GM23338 (cell line): ENCODE measurements around the gene LIPA. TPM values are rescaled to one million over a fixed set of nuclear protein-coding genes. Genes with fewer than 3 reads are reported as not detected.

Source experiments
- ATAC-seq: fragments of 200-7000 bp; cut with Tn5 transposase; 3 replicates; pipeline ENCODE4 v1.9.1; 2020
- DNase-seq: peaks from one replicate; pipeline ENCODE4 v3.0.0-alpha.2; 2015; ENCODE audit warnings: low spot score
- H2AFZ ChIP-seq: fragments of 200-600 bp; sonication (generic); 2 replicates; pipeline ENCODE4 v1.8.0; 2016; ENCODE audit warnings: antibody characterized with exemption, mild to moderate bottlenecking, moderate library complexity
- H3F3A ChIP-seq: fragments of 200-600 bp; sonication (generic); replicated peaks from 2 replicates; pipeline ENCODE4 v1.8.0; 2017; ENCODE audit warnings: antibody characterized with exemption, mixed run types, low read depth
- H3K27ac ChIP-seq: fragments of 200-600 bp; sonication (generic); 2 replicates; pipeline ENCODE4 v1.6.1; 2016; ENCODE audit warnings: low read depth
- H3K27me3 ChIP-seq: fragments of 200-600 bp; sonication (generic); 2 replicates; pipeline ENCODE4 v1.8.0; 2016; ENCODE audit warnings: mild to moderate bottlenecking, mixed run types, moderate library complexity; ENCODE audit not compliant: insufficient read depth
- H3K36me3 ChIP-seq: fragments of 200-600 bp; sonication (generic); 2 replicates; pipeline ENCODE4 v1.8.0; 2016; ENCODE audit warnings: mild to moderate bottlenecking; ENCODE audit not compliant: insufficient read depth
- H3K4me1 ChIP-seq: fragments of 200-600 bp; sonication (generic); 2 replicates; pipeline ENCODE4 v1.8.0; 2016; ENCODE audit warnings: mild to moderate bottlenecking, moderate library complexity; ENCODE audit not compliant: insufficient read depth
- H3K4me2 ChIP-seq: fragments of 200-600 bp; sonication (generic); 2 replicates; pipeline ENCODE4 v1.7.1; 2017; ENCODE audit warnings: mixed run types
- H3K4me3 ChIP-seq: fragments of 200-600 bp; sonication (generic); 2 replicates; pipeline ENCODE4 v1.6.1; 2016; ENCODE audit warnings: mixed run types
- H3K79me2 ChIP-seq: fragments of 200-600 bp; sonication (generic); replicated peaks from 2 replicates; pipeline ENCODE4 v1.8.0; 2017; ENCODE audit warnings: mild to moderate bottlenecking; ENCODE audit not compliant: insufficient read depth
- H3K9me2 ChIP-seq: fragments of 200-600 bp; sonication (generic); 2 replicates; pipeline ENCODE4 v1.8.0; 2017; ENCODE audit not compliant: insufficient read depth
- H4K20me1 ChIP-seq: fragments of 200-600 bp; sonication (generic); replicated peaks from 2 replicates; pipeline ENCODE4 v1.8.0; 2017; ENCODE audit warnings: mild to moderate bottlenecking; ENCODE audit not compliant: insufficient read depth
- H3K27ac Mint-ChIP-seq: 2 replicates; pipeline ENCODE4 v1.8.0; 2020; ENCODE audit warnings: inconsistent platforms, mild to moderate bottlenecking, moderate library complexity, mixed read lengths
- H3K27me3 Mint-ChIP-seq: 3 replicates; pipeline ENCODE4 v1.8.0; 2022; ENCODE audit warnings: low read depth, mild to moderate bottlenecking, moderate library complexity, mixed read lengths, inconsistent platforms; ENCODE audit not compliant: insufficient read depth, poor library complexity
- H3K36me3 Mint-ChIP-seq: 3 replicates; pipeline ENCODE4 v1.8.0; 2021; ENCODE audit warnings: low read depth, mild to moderate bottlenecking, inconsistent platforms, moderate library complexity, mixed read lengths
- H3K4me1 Mint-ChIP-seq: 3 replicates; pipeline ENCODE4 v1.8.0; 2020; ENCODE audit warnings: mild to moderate bottlenecking, inconsistent platforms, mixed read lengths
- H3K4me3 Mint-ChIP-seq: 3 replicates; pipeline ENCODE4 v1.8.0; 2021; ENCODE audit warnings: moderate library complexity, mild to moderate bottlenecking, inconsistent platforms, mixed read lengths
- H3K9me3 Mint-ChIP-seq: 3 replicates; pipeline ENCODE4 v1.8.0; 2020; ENCODE audit warnings: moderate library complexity, mild to moderate bottlenecking, inconsistent platforms, mixed read lengths
- CREB1 ChIP-seq: fragments of 250-450 bp; sonication (Bioruptor Pico); IDR thresholded peaks from 2 replicates; pipeline ENCODE4 v1.5.0; 2020; ENCODE audit warnings: low read depth, mild to moderate bottlenecking, moderate library complexity
- ETS1 ChIP-seq: IDR thresholded peaks from 2 replicates; pipeline ENCODE4 v1.6.1; 2016; ENCODE audit warnings: antibody characterized with exemption
- EZH2 ChIP-seq: fragments of 200-600 bp; sonication (generic); IDR thresholded peaks from one replicate; pipeline ENCODE4 v1.8.0; 2017; ENCODE audit warnings: antibody characterized with exemption, mild to moderate bottlenecking, low read depth; ENCODE audit not compliant: unreplicated experiment
- EZH2phosphoT487 ChIP-seq: fragments of 200-600 bp; sonication (generic); IDR thresholded peaks from one replicate; pipeline ENCODE4 v1.8.1; 2018; ENCODE audit warnings: antibody characterized with exemption; ENCODE audit not compliant: unreplicated experiment
- JUNB ChIP-seq: IDR thresholded peaks from one replicate; pipeline ENCODE4 v1.6.1; 2016; ENCODE audit warnings: antibody characterized with exemption; ENCODE audit not compliant: unreplicated experiment
- NANOG ChIP-seq: IDR thresholded peaks from 2 replicates; pipeline ENCODE4 v1.6.1; 2016; ENCODE audit warnings: antibody characterized with exemption, borderline replicate concordance
- POLR2AphosphoS5 ChIP-seq: IDR thresholded peaks from 2 replicates; pipeline ENCODE4 v1.6.1; 2016; ENCODE audit warnings: antibody characterized with exemption, low read depth
- STAT1 ChIP-seq: IDR thresholded peaks from one replicate; pipeline ENCODE4 v1.6.1; 2016; ENCODE audit warnings: antibody characterized with exemption; ENCODE audit not compliant: unreplicated experiment
- ZNF114 ChIP-seq: fragments of 250-450 bp; sonication (Bioruptor Pico); IDR thresholded peaks from 2 replicates; pipeline ENCODE4 v1.5.0; 2020; ENCODE audit warnings: mild to moderate bottlenecking, moderate library complexity
- ZNF331 ChIP-seq: fragments of 250-450 bp; sonication (Bioruptor Pico); IDR thresholded peaks from 2 replicates; pipeline ENCODE4 v1.5.0; 2020; ENCODE audit warnings: low read depth, mild to moderate bottlenecking, moderate library complexity
- polyA plus RNA-seq: library from polyadenylated mRNA; unstranded; fragments of >200 nt; fragmentation: Nextera tagmentation; extraction: Ambion mirVana; gene quantifications from 2 replicates; pipeline ENCODE4 v1.2.1, GENCODE V29; 2016
- total RNA-seq: library from RNA; depleted of rRNA; stranded (reverse); fragments of >200 nt; shearing (Covaris generic); gene quantifications from 2 replicates; pipeline ENCODE4 v1.2.3, GENCODE V29; 2014
- TF ChIP-seq, protein P1 (sequence below): IDR thresholded peaks from one replicate; pipeline ENCODE4 v1.6.1; 2018; ENCODE audit warnings: antibody characterized with exemption; ENCODE audit not compliant: unreplicated experiment
- TF ChIP-seq, protein P2 (sequence below), 2 experiments: fragments of 200-600 bp in 1 of 2; sonication (generic) in 1 of 2; conservative IDR thresholded peaks; 2 replicates each; pipeline versions ENCODE4 v1.5.1 to v1.6.1; 2016 to 2017; ENCODE audit warnings: antibody characterized with exemption in 2 of 2, low read depth in 2 of 2, mild to moderate bottlenecking in 2 of 2, moderate library complexity in 1 of 2

LIPA gene
- total and polyA plus RNA-seq, 2 experiments from 2014 or later = 37.8 to 86.3 TPM

DNA sequence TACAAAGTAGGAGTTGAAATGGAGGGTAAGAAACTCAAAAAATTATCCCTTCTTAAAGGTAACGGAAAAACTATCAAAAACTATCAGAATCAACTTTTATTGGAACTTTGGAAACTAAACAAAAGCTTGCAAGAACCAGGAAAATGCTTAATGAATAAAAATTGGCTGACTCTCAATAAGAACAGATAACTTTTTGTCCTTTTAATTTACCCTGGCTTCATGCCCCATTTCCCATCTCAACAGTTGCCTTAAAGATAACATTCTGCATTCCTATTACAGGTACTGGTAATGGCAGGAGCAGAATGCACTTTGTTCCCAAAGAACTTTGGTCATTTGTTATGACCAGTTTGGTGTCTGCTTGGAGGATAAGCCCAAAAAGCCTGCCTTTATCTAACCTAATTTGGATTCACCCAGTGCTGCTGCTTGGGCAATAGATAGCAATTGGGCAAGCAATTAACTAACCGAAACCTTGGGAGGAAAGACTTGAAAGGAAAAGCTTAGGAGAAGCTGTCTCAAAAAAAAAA is 62.3 kb downstream of the LIPA start (continued):
- TF ChIP-seq, protein P1, sequence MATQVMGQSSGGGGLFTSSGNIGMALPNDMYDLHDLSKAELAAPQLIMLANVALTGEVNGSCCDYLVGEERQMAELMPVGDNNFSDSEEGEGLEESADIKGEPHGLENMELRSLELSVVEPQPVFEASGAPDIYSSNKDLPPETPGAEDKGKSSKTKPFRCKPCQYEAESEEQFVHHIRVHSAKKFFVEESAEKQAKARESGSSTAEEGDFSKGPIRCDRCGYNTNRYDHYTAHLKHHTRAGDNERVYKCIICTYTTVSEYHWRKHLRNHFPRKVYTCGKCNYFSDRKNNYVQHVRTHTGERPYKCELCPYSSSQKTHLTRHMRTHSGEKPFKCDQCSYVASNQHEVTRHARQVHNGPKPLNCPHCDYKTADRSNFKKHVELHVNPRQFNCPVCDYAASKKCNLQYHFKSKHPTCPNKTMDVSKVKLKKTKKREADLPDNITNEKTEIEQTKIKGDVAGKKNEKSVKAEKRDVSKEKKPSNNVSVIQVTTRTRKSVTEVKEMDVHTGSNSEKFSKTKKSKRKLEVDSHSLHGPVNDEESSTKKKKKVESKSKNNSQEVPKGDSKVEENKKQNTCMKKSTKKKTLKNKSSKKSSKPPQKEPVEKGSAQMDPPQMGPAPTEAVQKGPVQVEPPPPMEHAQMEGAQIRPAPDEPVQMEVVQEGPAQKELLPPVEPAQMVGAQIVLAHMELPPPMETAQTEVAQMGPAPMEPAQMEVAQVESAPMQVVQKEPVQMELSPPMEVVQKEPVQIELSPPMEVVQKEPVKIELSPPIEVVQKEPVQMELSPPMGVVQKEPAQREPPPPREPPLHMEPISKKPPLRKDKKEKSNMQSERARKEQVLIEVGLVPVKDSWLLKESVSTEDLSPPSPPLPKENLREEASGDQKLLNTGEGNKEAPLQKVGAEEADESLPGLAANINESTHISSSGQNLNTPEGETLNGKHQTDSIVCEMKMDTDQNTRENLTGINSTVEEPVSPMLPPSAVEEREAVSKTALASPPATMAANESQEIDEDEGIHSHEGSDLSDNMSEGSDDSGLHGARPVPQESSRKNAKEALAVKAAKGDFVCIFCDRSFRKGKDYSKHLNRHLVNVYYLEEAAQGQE = no peak
- TF ChIP-seq EZH2 (no peak), JUNB (no peak), CREB1 (no peak), ZNF331 (CRISPR knock-in tag) (no peak), ZNF114 (no peak), STAT1 (no peak), EZH2phosphoT487 (no peak), ETS1 (no peak), NANOG (no peak)

- H3K27ac Mint-ChIP-seq = no peak overlapping the region
- no peak for TF ChIP-seq NANOG
- no peaks in the 10 kb centered on the region for H3K27me3 Mint-ChIP-seq
Observed at GRCh38 chr10:89185658-89186057, 65.9 kb downstream of the LIPA start.

DNA sequence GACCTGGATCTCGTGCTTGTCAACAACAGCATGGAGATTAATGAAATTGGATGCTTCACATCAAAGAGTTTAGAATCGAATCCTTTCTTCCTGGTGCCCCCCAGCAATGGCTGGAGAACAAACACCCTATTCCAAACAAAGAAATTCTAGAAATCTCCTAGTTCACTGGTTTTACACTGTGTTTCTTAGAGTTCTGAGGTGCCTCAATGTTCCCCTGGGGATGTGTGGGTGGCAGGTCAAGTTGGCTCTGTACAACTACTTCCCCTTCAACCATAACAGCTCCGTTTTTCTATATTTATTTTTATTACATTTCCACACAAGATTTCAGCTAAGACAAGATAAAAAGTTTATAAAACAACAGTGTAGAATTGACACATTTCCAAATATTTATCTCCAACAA is 66.9 kb downstream of the LIPA start:
- H3K4me3 Mint-ChIP-seq = no peak overlapping the region
- Histone ChIP-seq H3K79me2 (no peaks in the 10 kb centered on the region), H3K27ac (no peak overlapping the region), H3K27me3 (no peaks in the 10 kb centered on the region), H4K20me1 (no peaks in the 10 kb centered on the region), H3K4me2 (no peak overlapping the region), H3F3A (no peaks in the 10 kb centered on the region), H3K4me3 (no peak overlapping the region), H3K36me3 (no peaks in the 10 kb centered on the region), H2AFZ (no peak overlapping the region), H3K9me2 (peaks cover 6% of the 10 kb centered on the region; the same call in 1 of the 2 replicates), H3K4me1 (no peaks in the 10 kb centered on the region)
- ATAC-seq = no peak
- H3K27ac Mint-ChIP-seq = no peak overlapping the region
- peaks cover 2% of the 10 kb centered on the region for H3K27me3 Mint-ChIP-seq
- DNase-seq = no peak
- peaks cover 2% of the 10 kb centered on the region; the same call in 1 of the 3 replicates for H3K4me1 Mint-ChIP-seq
- no peaks in the 10 kb centered on the region for H3K36me3 Mint-ChIP-seq
- no peaks in the 10 kb centered on the region for H3K9me3 Mint-ChIP-seq
- TF ChIP-seq NANOG (no peak), ZNF331 (CRISPR knock-in tag) (no peak), POLR2AphosphoS5 (no peak), ETS1 (no peak), CREB1 (no peak), EZH2phosphoT487 (no peak), ZNF114 (no peak)
- TF ChIP-seq, protein P2, sequence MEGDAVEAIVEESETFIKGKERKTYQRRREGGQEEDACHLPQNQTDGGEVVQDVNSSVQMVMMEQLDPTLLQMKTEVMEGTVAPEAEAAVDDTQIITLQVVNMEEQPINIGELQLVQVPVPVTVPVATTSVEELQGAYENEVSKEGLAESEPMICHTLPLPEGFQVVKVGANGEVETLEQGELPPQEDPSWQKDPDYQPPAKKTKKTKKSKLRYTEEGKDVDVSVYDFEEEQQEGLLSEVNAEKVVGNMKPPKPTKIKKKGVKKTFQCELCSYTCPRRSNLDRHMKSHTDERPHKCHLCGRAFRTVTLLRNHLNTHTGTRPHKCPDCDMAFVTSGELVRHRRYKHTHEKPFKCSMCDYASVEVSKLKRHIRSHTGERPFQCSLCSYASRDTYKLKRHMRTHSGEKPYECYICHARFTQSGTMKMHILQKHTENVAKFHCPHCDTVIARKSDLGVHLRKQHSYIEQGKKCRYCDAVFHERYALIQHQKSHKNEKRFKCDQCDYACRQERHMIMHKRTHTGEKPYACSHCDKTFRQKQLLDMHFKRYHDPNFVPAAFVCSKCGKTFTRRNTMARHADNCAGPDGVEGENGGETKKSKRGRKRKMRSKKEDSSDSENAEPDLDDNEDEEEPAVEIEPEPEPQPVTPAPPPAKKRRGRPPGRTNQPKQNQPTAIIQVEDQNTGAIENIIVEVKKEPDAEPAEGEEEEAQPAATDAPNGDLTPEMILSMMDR (conservative IDR thresholded peaks at IDR 0.05; ENCODE audit: low read depth in 2 of 2) = no peak

More at GRCh38 chr10:89185658-89186057, 65.9 kb downstream of the LIPA start:
- Histone ChIP-seq H2AFZ (no peak overlapping the region), H3K27ac (no peak overlapping the region), H3K4me2 (no peak overlapping the region), H3K27me3 (no peaks in the 10 kb centered on the region), H3K79me2 (no peaks in the 10 kb centered on the region), H3K36me3 (no peaks in the 10 kb centered on the region), H3K4me1 (no peaks in the 10 kb centered on the region), H3F3A (no peaks in the 10 kb centered on the region), H4K20me1 (no peaks in the 10 kb centered on the region), H3K4me3 (no peak overlapping the region), H3K9me2 (peaks cover 6% of the 10 kb centered on the region; the same call in 1 of the 2 replicates)
- Mint-ChIP-seq H3K36me3 (no peaks in the 10 kb centered on the region), H3K4me1 (peaks cover 2% of the 10 kb centered on the region; the same call in 1 of the 3 replicates), H3K4me3 (no peak overlapping the region), H3K9me3 (no peaks in the 10 kb centered on the region)
- DNase-seq (no peak), ATAC-seq (no peak)
